H1 (cell line): ENCODE data around the gene EEPD1. TPM values are rescaled to one million over a fixed set of nuclear protein-coding genes. Genes with fewer than 3 reads are reported as not detected.

Experiments used
- CTCF ChIA-PET: fragments of 300-600 bp; sonication (Branson Sonifier 250); formaldehyde crosslinking; loops from one replicate; lab custom pipeline; 2021; ENCODE audit not compliant: partially characterized antibody; lab: Charles Lee
- POLR2A ChIA-PET: fragments of 300-600 bp; sonication (Branson Sonifier 250); formaldehyde crosslinking; loops from one replicate; lab custom pipeline; 2021; ENCODE audit warnings: inconsistent platforms; ENCODE audit not compliant: partially characterized antibody; lab: Charles Lee
- DNase-seq, 2 experiments: peaks; one replicate each; pipeline versions ENCODE4 v3.0.0 to v3.0.0-alpha.2; 2010 to 2022; ENCODE audit warnings: low spot score in 2 of 2, low read depth in 1 of 2, mixed read lengths in 1 of 2
- FAIRE-seq: peaks from 2 replicates; lab custom pipeline; 2011; peaks lifted over from hg19 to GRCh38; lab: Jason Lieb, UNC
- H2AFZ ChIP-seq: 2 replicates; pipeline ENCODE4 v1.8.1; 2012; ENCODE audit warnings: low read length, inconsistent platforms
- H2AK5ac ChIP-seq: 2 replicates; pipeline ENCODE4 v1.6.1; 2013; ENCODE audit warnings: low read depth, low read length
- H2BK120ac ChIP-seq: replicated peaks from 2 replicates; pipeline ENCODE3; 2013; ENCODE audit warnings: low read depth, low read length, inconsistent platforms
- H2BK12ac ChIP-seq: 2 replicates; pipeline ENCODE4 v1.6.1; 2013; ENCODE audit warnings: low read depth, low read length
- H2BK15ac ChIP-seq: 2 replicates; pipeline ENCODE4 v1.6.1; 2013; ENCODE audit warnings: low read length
- H2BK20ac ChIP-seq: 2 replicates; pipeline ENCODE4 v1.6.1; 2013; ENCODE audit warnings: low read length
- H2BK5ac ChIP-seq: 2 replicates; pipeline ENCODE4 v1.6.1; 2013; ENCODE audit warnings: low read depth, low read length
- H3K14ac ChIP-seq: 2 replicates; pipeline ENCODE4 v1.6.1; 2013; ENCODE audit warnings: inconsistent platforms; ENCODE audit not compliant: insufficient read length
- H3K18ac ChIP-seq: 2 replicates; pipeline ENCODE4 v1.6.1; 2013; ENCODE audit warnings: low read length; ENCODE audit errors: extremely low read depth
- H3K23ac ChIP-seq: 2 replicates; pipeline ENCODE4 v1.6.1; 2013; ENCODE audit warnings: inconsistent platforms; ENCODE audit not compliant: insufficient read length
- H3K23me2 ChIP-seq: 2 replicates; pipeline ENCODE4 v1.6.1; 2013; ENCODE audit warnings: low read depth, low read length
- H3K27ac ChIP-seq: 2 replicates; pipeline ENCODE4 v1.6.1; 2011; ENCODE audit warnings: low read depth, low read length, inconsistent platforms
- H3K27me3 ChIP-seq, 4 experiments: replicated peaks in 1 of 4; 1 replicate in 1 of 4; 2 replicates in 3 of 4; pipeline versions ENCODE4 v1.6.1 to v1.8.1; 2011 to 2013; ENCODE audit warnings: low read length in 3 of 4, mild to moderate bottlenecking in 3 of 4, inconsistent platforms in 2 of 4, mixed read lengths in 2 of 4, moderate library complexity in 1 of 4; ENCODE audit not compliant: control insufficient read depth in 3 of 4, insufficient read depth in 3 of 4; ENCODE audit errors: extremely low read depth in 1 of 4
- H3K36me3 ChIP-seq, 4 experiments: 2 replicates each; pipeline versions ENCODE4 v1.6.1 to v1.8.1; 2011 to 2013; ENCODE audit warnings: mild to moderate bottlenecking in 4 of 4, low read length in 3 of 4, moderate library complexity in 2 of 4, control low read depth in 1 of 4, inconsistent platforms in 1 of 4; ENCODE audit not compliant: insufficient read depth in 4 of 4, control insufficient read depth in 2 of 4
- H3K4ac ChIP-seq: replicated peaks from 2 replicates; pipeline ENCODE3; 2013; ENCODE audit warnings: low read length, low read depth, mixed read lengths, inconsistent platforms; ENCODE audit not compliant: insufficient read length
- H3K4me1 ChIP-seq, 4 experiments: replicated peaks in 1 of 4; 1 replicate in 1 of 4; 2 replicates in 3 of 4; pipeline versions ENCODE4 v1.6.1 to v1.8.1; 2011 to 2013; ENCODE audit warnings: low read length in 3 of 4, inconsistent platforms in 2 of 4, mixed read lengths in 1 of 4; ENCODE audit not compliant: insufficient read depth in 4 of 4, control insufficient read depth in 3 of 4
- H3K4me2 ChIP-seq, 2 experiments: 2 replicates each; pipeline versions ENCODE4 v1.6.1 to v1.8.1; 2011 to 2013; ENCODE audit warnings: low read depth in 2 of 2, low read length in 2 of 2, control low read depth in 1 of 2, inconsistent platforms in 1 of 2, mild to moderate bottlenecking in 1 of 2; ENCODE audit not compliant: insufficient read depth in 1 of 2
- H3K4me3 ChIP-seq, 4 experiments: fragments of 200-600, 300-600 bp in 1 of 4; sonication (generic), shearing (Covaris generic), sonication (Bioruptor Twin) in 1 of 4; 2 replicates each; pipeline versions ENCODE4 v1.5.1 to v1.8.1; 2011 to 2016; ENCODE audit warnings: low read length in 4 of 4, low read depth in 3 of 4, control low read depth in 2 of 4, inconsistent platforms in 2 of 4, mild to moderate bottlenecking in 2 of 4, mixed read lengths in 1 of 4, moderate library complexity in 1 of 4; ENCODE audit not compliant: insufficient read depth in 2 of 4; ENCODE audit errors: extremely low read depth in 1 of 4
- H3K56ac ChIP-seq: replicated peaks from 2 replicates; pipeline ENCODE3; 2013; ENCODE audit warnings: low read depth, mild to moderate bottlenecking, mixed read lengths, low read length, inconsistent platforms; ENCODE audit not compliant: insufficient read length
- H3K79me1 ChIP-seq: 2 replicates; pipeline ENCODE4 v1.6.1; 2013; ENCODE audit warnings: low read depth, low read length, control low read depth
- H3K79me2 ChIP-seq, 2 experiments: 2 replicates each; pipeline versions ENCODE4 v1.6.1 to v1.8.1; 2012 to 2013; ENCODE audit warnings: low read length in 2 of 2, mild to moderate bottlenecking in 2 of 2, inconsistent platforms in 1 of 2; ENCODE audit not compliant: insufficient read depth in 2 of 2, control insufficient read depth in 1 of 2
- H3K9ac ChIP-seq, 4 experiments: replicated peaks in 1 of 4; 1 replicate in 1 of 4; 2 replicates in 3 of 4; pipeline versions ENCODE4 v1.6.1 to v1.8.1; 2011 to 2013; ENCODE audit warnings: low read depth in 3 of 4, low read length in 3 of 4, control low read depth in 2 of 4, mild to moderate bottlenecking in 2 of 4, moderate library complexity in 2 of 4, inconsistent platforms in 1 of 4; ENCODE audit errors: extremely low read depth in 1 of 4
- H3K9me3 ChIP-seq, 2 experiments: 2 replicates each; pipeline versions ENCODE4 v1.6.1 to v1.8.1; 2012 to 2013; ENCODE audit warnings: mild to moderate bottlenecking in 2 of 2, moderate library complexity in 2 of 2, control low read depth in 1 of 2, inconsistent platforms in 1 of 2, low read depth in 1 of 2, low read length in 1 of 2, mixed read lengths in 1 of 2; ENCODE audit not compliant: insufficient read depth in 2 of 2
- H4K20me1 ChIP-seq, 2 experiments: replicated peaks in 1 of 2; 2 replicates each; pipeline versions ENCODE3 to v1.8.1; 2011 to 2013; ENCODE audit warnings: inconsistent platforms in 2 of 2, low read length in 2 of 2, mild to moderate bottlenecking in 1 of 2; ENCODE audit not compliant: insufficient read depth in 2 of 2, control insufficient read depth in 1 of 2
- H4K5ac ChIP-seq: 2 replicates; pipeline ENCODE4 v1.6.1; 2013; ENCODE audit warnings: low read length, low read depth, mixed read lengths, inconsistent platforms; ENCODE audit not compliant: insufficient read length
- H4K8ac ChIP-seq: 2 replicates; pipeline ENCODE4 v1.8.0; 2013; ENCODE audit warnings: mild to moderate bottlenecking, moderate library complexity, low read length, inconsistent platforms; ENCODE audit not compliant: insufficient read depth; ENCODE audit errors: extremely low read depth
- H4K91ac ChIP-seq: replicated peaks from 2 replicates; pipeline ENCODE3; 2013; ENCODE audit warnings: low read length, mixed read lengths, inconsistent platforms; ENCODE audit not compliant: insufficient read length
- BCL11A ChIP-seq, 2 experiments: IDR thresholded peaks; one replicate each; pipeline ENCODE4 v1.6.1; 2011; ENCODE audit warnings: low read depth in 2 of 2, low read length in 2 of 2, mild to moderate bottlenecking in 2 of 2
- CHD1 ChIP-seq: IDR thresholded peaks from 2 replicates; pipeline ENCODE4 v1.6.1; 2012; ENCODE audit warnings: low read depth, low read length, improper control_type of control experiment
- CREB1 ChIP-seq: IDR thresholded peaks from 2 replicates; pipeline ENCODE4 v1.6.1; 2012; ENCODE audit warnings: inconsistent platforms
- FOSL1 ChIP-seq: IDR thresholded peaks from 2 replicates; pipeline ENCODE4 v1.6.1; 2011; ENCODE audit warnings: mild to moderate bottlenecking, low read depth, low read length, moderate library complexity; ENCODE audit not compliant: insufficient read depth
- GABPA ChIP-seq: IDR thresholded peaks from 2 replicates; pipeline ENCODE4 v1.6.1; 2011; ENCODE audit warnings: mild to moderate bottlenecking, low read length, moderate library complexity, borderline replicate concordance; ENCODE audit not compliant: insufficient read depth
- HDAC2 ChIP-seq, 2 experiments: fragments of 300-600 bp in 1 of 2; sonication (generic) in 1 of 2; IDR thresholded peaks; 2 replicates each; pipeline ENCODE4 v1.6.1; 2011 to 2012; ENCODE audit warnings: low read depth in 2 of 2, low read length in 2 of 2, mild to moderate bottlenecking in 2 of 2, moderate library complexity in 2 of 2, borderline replicate concordance in 1 of 2, inconsistent platforms in 1 of 2
- HDAC6 ChIP-seq: IDR thresholded peaks from one replicate; pipeline ENCODE4 v1.7.1; 2012; ENCODE audit warnings: low read depth, mild to moderate bottlenecking, inconsistent platforms, low read length, moderate library complexity
- KDM4A ChIP-seq: IDR thresholded peaks from one replicate; pipeline ENCODE4 v1.7.1; 2012; ENCODE audit warnings: low read depth, mild to moderate bottlenecking, moderate library complexity, low read length, inconsistent platforms; ENCODE audit not compliant: severe bottlenecking
- PHF8 ChIP-seq: fragments of 200-600 bp; sonication (generic); conservative IDR thresholded peaks from 2 replicates; pipeline ENCODE4 v1.7.1; 2012; ENCODE audit warnings: low read depth, mild to moderate bottlenecking, inconsistent platforms, low read length, moderate library complexity
- POU5F1 ChIP-seq: IDR thresholded peaks from 2 replicates; pipeline ENCODE4 v1.6.1; 2011; ENCODE audit warnings: low read depth, mild to moderate bottlenecking, low read length, moderate library complexity
- SAP30 ChIP-seq: fragments of 300-600 bp; sonication (generic); IDR thresholded peaks from 2 replicates; pipeline ENCODE4 v1.7.1; 2012; ENCODE audit warnings: low read length, moderate library complexity, mild to moderate bottlenecking, inconsistent platforms; ENCODE audit not compliant: insufficient read depth, insufficient replicate concordance
- WGBS, 2 experiments: shearing (Covaris generic) in 1 of 2; methylation state at CpG; one replicate each; pipeline versions ENCODE4 v1.1.6 to v1.1.7; 2013 to 2015; ENCODE audit warnings: low lambda C conversion rate in 2 of 2, mixed read lengths in 2 of 2, inconsistent platforms in 1 of 2, low coverage in 1 of 2, missing lambda C conversion rate in 1 of 2; ENCODE audit not compliant: insufficient replicate concordance in 2 of 2, insufficient coverage in 1 of 2, insufficient read length in 1 of 2; ENCODE audit errors: extremely low coverage in 1 of 2, missing lambda C conversion rate in 1 of 2; 5-methylcytosine and 5-hydroxymethylcytosine counted together
- polyA plus RNA-seq, 7 experiments: library from polyadenylated mRNA; depleted of rRNA in 3 of 7; stranded (reverse) in 5 of 7; unstranded in 2 of 7; fragments of >200 nt in 5 of 7; fragments of 200-250 nt in 2 of 7; gene quantifications; 1 replicate in 5 of 7; 2 replicates in 1 of 7; 4 replicates in 1 of 7; pipeline versions ENCODE4 v1.2.1 to v1.2.3, GENCODE V29; 2011 to 2013; ENCODE audit warnings: missing spikeins in 2 of 7, mixed read lengths in 2 of 7
- total RNA-seq: library from RNA; stranded (reverse); fragmentation: NEBNext Ultra II Directional; extraction: Animal tissue kit (Norgen Biotek cat#: 25700); gene quantifications from 2 replicates; pipeline ENCODE4 v1.2.1, GENCODE V29; 2021

The EEPD1 gene
- total and polyA plus RNA-seq, 2 of the 8 experiments (the other 6 are each of a cell fraction or from before 2014, with no cell fraction given): 3.1 to 7.8 TPM

- no peaks in the 10 kb centered on the region for H3K79me2 ChIP-seq
- no peaks in the 10 kb centered on the region for H3K23me2 ChIP-seq
- no peak overlapping the region for H2BK5ac ChIP-seq
- no peak overlapping the region for H3K14ac ChIP-seq
- no peak overlapping the region for H2BK12ac ChIP-seq
- peaks cover 23 to 52% (median 43%) of the 10 kb centered on the region in 4 experiments for H3K4me1 ChIP-seq
- no peak for TF ChIP-seq CHD1
- no peak for TF ChIP-seq KDM4A
- TF ChIP-seq GABPA: no peak
- no peak for TF ChIP-seq HDAC2 (IDR thresholded peaks at IDR 0.05; ENCODE audit: borderline replicate concordance in 1 of 2, low read depth in 2 of 2, low read length in 2 of 2)
- no peak for TF ChIP-seq FOSL1
- no peak for TF ChIP-seq CREB1
- TF ChIP-seq HDAC6: no peak
- no peak for TF ChIP-seq BCL11A (IDR thresholded peaks at IDR 0.05; ENCODE audit: low read depth in 2 of 2, low read length in 2 of 2)
- TF ChIP-seq SAP30: no peak
- no peak for TF ChIP-seq POU5F1
- no peak for TF ChIP-seq PHF8
- CTCF ChIA-PET: interaction anchor here (0.7 to 7.6 kb wide), 6 partner anchors 7 to 296 kb away, joined by 3 to 36 read pairs (median 3); no protein-coding TSS in a partner anchor
- H3K23ac ChIP-seq: no peak overlapping the region
- no peak overlapping the region for H4K5ac ChIP-seq
- H4K20me1 ChIP-seq: no peaks in the 10 kb centered on the region
- no peaks in the 10 kb centered on the region for H3K36me3 ChIP-seq
- H2BK120ac ChIP-seq: no peak overlapping the region
- no peak overlapping the region for H2BK15ac ChIP-seq
- no peak overlapping the region for H3K56ac ChIP-seq
- no peak overlapping the region for H3K27ac ChIP-seq
- no peak overlapping the region for H2AFZ ChIP-seq
- no peaks in the 10 kb centered on the region for H3K79me1 ChIP-seq
- no peaks in the 10 kb centered on the region for H3K9me3 ChIP-seq
- H2BK20ac ChIP-seq: no peak overlapping the region
- peak overlapping the region; percentile 46 for H4K91ac ChIP-seq
- H3K4ac ChIP-seq: no peak overlapping the region
- POLR2A ChIA-PET: interaction anchor here (1.8 kb wide), 1 partner anchor 30 kb away, joined by 4 read pairs; no protein-coding TSS in a partner anchor
- H2AK5ac ChIP-seq: no peak overlapping the region
- WGBS, 2 experiments: 79% methylated on average over 7 of the region's 7 CpGs; no CpG with 5 or more reads in 1 of the 2 experiments
- 0 out of 2 replicates have a peak overlapping the region, but pooled peaks have one; percentile 10 for H3K18ac ChIP-seq
- DNase-seq (no peak), FAIRE-seq (no peak)
- no peak overlapping the region for H3K4me2 ChIP-seq
- H3K27me3 ChIP-seq: no peaks in the 10 kb centered on the region
- H3K9ac ChIP-seq: no peak overlapping the region
- no peak overlapping the region for H4K8ac ChIP-seq
- no peak overlapping the region for H3K4me3 ChIP-seq
Observed at GRCh38 chr7:36276428-36277248, 123.6 kb downstream of the EEPD1 start.
